OCI-LY3 (cell line): ENCODE measurements around the gene MUSTN1.

Experiments
- CTCF ChIP-seq: fragments of 200-600, 300-600 bp; sonication (generic); IDR thresholded peaks from 2 replicates; pipeline ENCODE4 v1.5.1; 2014; ENCODE audit warnings: antibody characterized with exemption, low read length, low read depth
- EZH2phosphoT487 ChIP-seq: fragments of 200-600 bp; shearing (Covaris generic); IDR thresholded peaks from 2 replicates; pipeline ENCODE4 v1.6.1; 2018; ENCODE audit warnings: antibody characterized with exemption, mixed run types, low read depth

DNA sequence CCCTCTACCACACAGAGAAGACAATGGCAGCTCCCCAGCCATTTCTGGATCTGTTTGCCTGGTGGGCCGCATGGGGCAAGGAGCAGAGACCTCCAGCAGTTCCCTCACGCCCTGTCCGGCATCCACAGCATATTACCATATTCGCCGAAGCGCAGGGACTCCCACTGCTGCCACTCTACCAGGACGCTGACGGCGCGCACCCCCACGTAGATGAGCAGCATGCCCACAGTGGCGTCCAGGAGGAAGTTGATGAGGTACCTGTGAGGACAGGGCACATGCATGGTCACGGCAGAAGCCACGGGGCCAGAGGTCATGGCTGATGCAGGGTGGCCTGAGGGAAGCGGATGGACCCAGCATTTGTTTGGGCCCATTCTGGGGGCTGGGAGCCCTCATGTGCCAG is 14.8 kb upstream of the MUSTN1 start:
- TF ChIP-seq CTCF = no peak
- TF ChIP-seq EZH2phosphoT487 = no peak
